ENCODE results near the gene CNTN1. TPM values are rescaled to one million over a fixed set of nuclear protein-coding genes. Genes with fewer than 3 reads are reported as not detected.

CNTN1 gene
- total RNA-seq, 4 donors from 2014 or later = 0.15 to 0.29 (median 0.22) TPM

GRCh38 chr12:40853221-40853620, 161.0 kb downstream of the CNTN1 start:
- Histone ChIP-seq H3K27ac (no peak overlapping the region), H3K4me3 (no peak overlapping the region), H3K36me3 (no peaks in the 10 kb centered on the region), H3K4me1 (no peaks in the 10 kb centered on the region), H3K9me3 (no peaks in the 10 kb centered on the region), H3K27me3 (no peaks in the 10 kb centered on the region)
- DNase-seq = no peak
- in situ Hi-C loops (cut with MboI; ENCODE audit: low sequenced_read_pairs in 4 of 4) (no loop called here), intact Hi-C loops (cut with DNase I; ENCODE audit: low total_unique reads) (no loop called here)
- TF ChIP-seq POLR2A (IDR thresholded peaks at IDR 0.05) (no peak), CTCF (IDR thresholded peaks at IDR 0.05 in 4 of 5, conservative IDR thresholded peaks at IDR 0.05 in 1 of 5) (no peak)
- no peak for ATAC-seq

- H3K4me3 ChIP-seq = no peak overlapping the region
- DNase-seq (no peak), ATAC-seq (no peak)
- H3K27me3 ChIP-seq = no peaks in the 10 kb centered on the region
- intact Hi-C loops (cut with DNase I; ENCODE audit: low total_unique reads) = no loop called here
- H3K9me3 ChIP-seq = no peaks in the 10 kb centered on the region
- H3K4me1 ChIP-seq = no peaks in the 10 kb centered on the region
- H3K27ac ChIP-seq = no peak overlapping the region
- no peaks in the 10 kb centered on the region for H3K36me3 ChIP-seq
- TF ChIP-seq POLR2A (IDR thresholded peaks at IDR 0.05) (no peak), CTCF (IDR thresholded peaks at IDR 0.05 in 4 of 5, conservative IDR thresholded peaks at IDR 0.05 in 1 of 5) (no peak)
- in situ Hi-C loops (cut with MboI; ENCODE audit: low sequenced_read_pairs in 4 of 4) = no loop called here
These were observed 162.4 kb downstream of the CNTN1 start for GRCh38 chr12:40854604-40855003.

- intact Hi-C loops (cut with DNase I; ENCODE audit: low total_unique reads) (no loop called here), in situ Hi-C loops (cut with MboI; ENCODE audit: low sequenced_read_pairs in 4 of 4) (no loop called here)
- no peak for ATAC-seq
- H3K4me1 ChIP-seq = no peaks in the 10 kb centered on the region
- H3K27ac ChIP-seq = no peak overlapping the region
- TF ChIP-seq CTCF (IDR thresholded peaks at IDR 0.05 in 4 of 5, conservative IDR thresholded peaks at IDR 0.05 in 1 of 5) (no peak), POLR2A (IDR thresholded peaks at IDR 0.05) (no peak)
- no peaks in the 10 kb centered on the region for H3K36me3 ChIP-seq
- H3K9me3 ChIP-seq = no peaks in the 10 kb centered on the region
- no peak for DNase-seq
- no peak overlapping the region for H3K4me3 ChIP-seq
- no peaks in the 10 kb centered on the region for H3K27me3 ChIP-seq
These were observed 172.7 kb downstream of the CNTN1 start for GRCh38 chr12:40864891-40865290.

GRCh38 chr12:40870981-40871380, 178.7 kb downstream of the CNTN1 start:
- ATAC-seq (no peak), DNase-seq (no peak)
- Histone ChIP-seq H3K36me3 (no peaks in the 10 kb centered on the region), H3K4me3 (no peak overlapping the region), H3K9me3 (no peaks in the 10 kb centered on the region), H3K27ac (no peak overlapping the region), H3K27me3 (no peaks in the 10 kb centered on the region), H3K4me1 (no peaks in the 10 kb centered on the region)
- intact Hi-C loops (cut with DNase I; ENCODE audit: low total_unique reads) (no loop called here), in situ Hi-C loops (cut with MboI; ENCODE audit: low sequenced_read_pairs in 4 of 4) (no loop called here)
- TF ChIP-seq POLR2A (IDR thresholded peaks at IDR 0.05) = no peak
- TF ChIP-seq CTCF (IDR thresholded peaks at IDR 0.05 in 4 of 5, conservative IDR thresholded peaks at IDR 0.05 in 1 of 5) = no peak

- no peak for TF ChIP-seq POLR2A (IDR thresholded peaks at IDR 0.05)
- TF ChIP-seq CTCF (IDR thresholded peaks at IDR 0.05 in 4 of 5, conservative IDR thresholded peaks at IDR 0.05 in 1 of 5) = no peak
- Histone ChIP-seq H3K4me3 (no peak overlapping the region), H3K27me3 (no peaks in the 10 kb centered on the region), H3K4me1 (no peaks in the 10 kb centered on the region), H3K9me3 (no peaks in the 10 kb centered on the region), H3K36me3 (no peaks in the 10 kb centered on the region), H3K27ac (no peak overlapping the region)
- intact Hi-C loops (cut with DNase I; ENCODE audit: low total_unique reads) (no loop called here), in situ Hi-C loops (cut with MboI; ENCODE audit: low sequenced_read_pairs in 4 of 4) (no loop called here)
- no peak for DNase-seq
- ATAC-seq = no peak
These were observed 182.6 kb downstream of the CNTN1 start for GRCh38 chr12:40874868-40875267.

Data from gastrocnemius medialis (tissue), 4 donors.